K562 (cell line): ENCODE data around the gene RGS17. TPM values are rescaled to one million over a fixed set of nuclear protein-coding genes. Genes with fewer than 3 reads are reported as not detected.

Experiments used
- ATF2 ChIP-seq: sonication (generic); formaldehyde crosslinking; IDR thresholded peaks from 2 replicates; pipeline ENCODE4 v1.8.1; 2022; ENCODE audit warnings: missing genetic modification reagents
- EHMT2 ChIP-seq: fragments of 450-650 bp; IDR thresholded peaks from 2 replicates; pipeline ENCODE4 v1.6.1; 2018; ENCODE audit warnings: antibody characterized with exemption
- FOSL1 ChIP-seq: fragments of 200-800 bp; sonication (Bioruptor generic); conservative IDR thresholded peaks from 2 replicates; pipeline ENCODE4 v1.6.1; 2016; ENCODE audit warnings: missing genetic modification characterization, missing compliant biosample characterization
- GATAD2A ChIP-seq: fragments of 450-650 bp; IDR thresholded peaks from 2 replicates; pipeline ENCODE4 v1.6.1; 2017
- GMEB1 ChIP-seq: fragments of 250-450 bp; sonication (Bioruptor Pico); IDR thresholded peaks from 2 replicates; pipeline ENCODE4 v1.4.0; 2020; ENCODE audit warnings: mild to moderate bottlenecking
- HDAC1 ChIP-seq, 2 experiments: fragments of 450-650 bp; IDR thresholded peaks; 2 replicates each; pipeline ENCODE4 v1.6.1; 2016 to 2017; ENCODE audit warnings: inconsistent platforms in 1 of 2, mild to moderate bottlenecking in 1 of 2, moderate library complexity in 1 of 2
- HDAC6 ChIP-seq: IDR thresholded peaks from 2 replicates; pipeline ENCODE4 v1.6.1; 2012; ENCODE audit warnings: low read depth, mild to moderate bottlenecking, control low read depth, inconsistent platforms, low read length, moderate library complexity
- NRF1 ChIP-seq, 2 experiments: fragments of 450-650 bp; IDR thresholded peaks in 1 of 2; conservative IDR thresholded peaks in 1 of 2; 2 replicates each; pipeline ENCODE4 v1.6.1; 2014; ENCODE audit warnings: mild to moderate bottlenecking in 2 of 2
- PHB ChIP-seq: fragments of 250-450 bp; sonication (Bioruptor Pico); IDR thresholded peaks from 2 replicates; pipeline ENCODE4 v1.5.0; 2021
- PML ChIP-seq: IDR thresholded peaks from 2 replicates; pipeline ENCODE4 v1.6.1; 2012; ENCODE audit warnings: low read length, inconsistent platforms
- RBM25 ChIP-seq: fragments of 200-400 bp; formaldehyde crosslinking; IDR thresholded peaks from 2 replicates; pipeline ENCODE4 v1.6.1; 2018; ENCODE audit warnings: low read length, low read depth, moderate library complexity; ENCODE audit not compliant: severe bottlenecking
- SIN3B ChIP-seq: fragments of 450-650 bp; IDR thresholded peaks from 2 replicates; pipeline ENCODE4 v1.6.1; 2017; ENCODE audit warnings: low read depth, mild to moderate bottlenecking, moderate library complexity
- SMAD2 ChIP-seq: fragments of 150-350 bp; IDR thresholded peaks from 2 replicates; pipeline ENCODE4 v1.6.1; 2014; ENCODE audit warnings: low read depth, mild to moderate bottlenecking, low read length
- SMC3 ChIP-seq: conservative IDR thresholded peaks from 2 replicates; pipeline ENCODE4 v1.6.1; 2011; ENCODE audit warnings: low read depth, low read length, improper control_type of control experiment; ENCODE audit not compliant: insufficient read depth
- SNAPC5 ChIP-seq: fragments of 250-450 bp; sonication (Bioruptor Pico); IDR thresholded peaks from 2 replicates; pipeline ENCODE4 v1.8.0; 2021; ENCODE audit warnings: moderate library complexity, mild to moderate bottlenecking, inconsistent platforms
- TAF1 ChIP-seq: IDR thresholded peaks from 2 replicates; pipeline ENCODE4 v1.6.1; 2011; ENCODE audit warnings: mild to moderate bottlenecking, low read length, moderate library complexity; ENCODE audit not compliant: insufficient read depth, control insufficient read depth, severe bottlenecking; ENCODE audit errors: extremely low read depth
- TRIM25 ChIP-seq: fragments of 450-650 bp; IDR thresholded peaks from 2 replicates; pipeline ENCODE4 v1.7.0; 2016; ENCODE audit warnings: borderline replicate concordance
- ZNF263 ChIP-seq: sonication (generic); formaldehyde crosslinking; IDR thresholded peaks from 2 replicates; pipeline ENCODE4 v1.8.0; 2022; ENCODE audit warnings: mild to moderate bottlenecking, missing genetic modification reagents, borderline replicate concordance
- ZNF280B ChIP-seq: fragments of 250-450 bp; sonication (Bioruptor Pico); IDR thresholded peaks from 2 replicates; pipeline ENCODE4 v1.5.1; 2021; ENCODE audit warnings: mild to moderate bottlenecking
- ZNF644 ChIP-seq: fragments of 200-800 bp; sonication (Bioruptor generic); IDR thresholded peaks from 2 replicates; pipeline ENCODE4 v1.6.1; 2016; ENCODE audit warnings: low read depth, missing genetic modification characterization, missing compliant biosample characterization
- polyA plus RNA-seq, 8 experiments: library from polyadenylated mRNA; depleted of rRNA in 4 of 8; stranded (reverse) in 5 of 8; unstranded in 3 of 8; fragments of >200 nt; fragmentation: Nextera tagmentation in 2 of 8; fragmentation: Illumina TruSeq in 1 of 8; extraction: Ambion mirVana in 2 of 8; extraction: Trizol in 1 of 8; gene quantifications; 2 replicates each; pipeline versions ENCODE4 v1.2.1 to v1.2.3, GENCODE V29; 2011 to 2014; ENCODE audit warnings: inconsistent platforms in 1 of 8, missing spikeins in 1 of 8
- total RNA-seq, 7 experiments: library from RNA; depleted of rRNA in 6 of 7; stranded (reverse); fragments of >200 nt in 6 of 7; fragmentation: Illumina TruSeq in 2 of 7; extraction: Trizol in 2 of 7; gene quantifications; 2 replicates each; pipeline versions ENCODE4 v1.2.1 to v1.2.3, GENCODE V29; 2011 to 2021; ENCODE audit warnings: low replicate concordance in 1 of 7

Gene RGS17
- total and polyA plus RNA-seq, 9 of the 15 experiments (the other 6 are each of a cell fraction or from before 2014, with no cell fraction given) = 0.01 to 0.14 (median 0.08) TPM; not detected in 6

- TF ChIP-seq ZNF280B (CRISPR knock-in tag) (no peak), TRIM25 (no peak), HDAC1 (IDR thresholded peaks at IDR 0.05) (peak in 1 of 2 experiments; percentile 78; a peak in 1 of 4 replicates), GATAD2A (no peak), HDAC6 (no peak), GMEB1 (CRISPR knock-in tag) (no peak), SMAD2 (no peak), RBM25 (no peak), NRF1 (conservative IDR thresholded peaks at IDR 0.05 in 1 of 2, IDR thresholded peaks at IDR 0.05 in 1 of 2) (peak; percentile 88 to 89), TAF1 (peak; percentile 70), EHMT2 (no peak), SIN3B (peak; percentile 65; the same call in 1 of the 2 replicates), ZNF263 (CRISPR knock-in tag) (no peak), SNAPC5 (CRISPR knock-in tag) (no peak), ATF2 (CRISPR knock-in tag) (no peak), PML (no peak), SMC3 (no peak), ZNF644 (0 out of 2 replicates have a peak, but pooled peaks have one; percentile 25), PHB (CRISPR knock-in tag) (no peak), FOSL1 (tag) (0 out of 2 replicates have a peak, but pooled peaks have one; percentile 34)
These were observed 128.3 kb downstream of the RGS17 start, which contains the start of gene MTRF1L (continued) for GRCh38 chr6:153002613-153003365.
